K562 (cell line): ENCODE data around the gene ADARB2. TPM values are rescaled to one million over a fixed set of nuclear protein-coding genes. Genes with fewer than 3 reads are reported as not detected.

Experiments used
- ATAC-seq: fragments of 200-7000 bp; cut with Tn5 transposase; 3 replicates; pipeline ENCODE4 v1.9.1; 2020; ENCODE audit warnings: moderate library complexity
- BruUV-seq: library from RNA; stranded (reverse); fragments of 400-500 nt; replicated peaks from 2 replicates; lab custom pipeline; 2021; lab: Mats Ljungman, UMichigan
- CTCF ChIA-PET: fragments of 300-600 bp; formaldehyde crosslinking; extraction: SDS; loops from one replicate; lab custom pipeline; 2021; ENCODE audit warnings: low intra/inter-chr PET ratio; lab: Yijun Ruan, JAX
- POLR2A ChIA-PET: fragments of 300-600, 350-650 bp; sonication (Branson Sonifier 250); formaldehyde crosslinking; extraction: SDS; loops from one replicate; lab custom pipeline; 2021; ENCODE audit warnings: antibody characterized with exemption, inconsistent platforms; lab: Yijun Ruan, JAX
- DNase-seq, 4 experiments: peaks; one replicate each; pipeline versions ENCODE4 v3.0.0 to v3.0.0-alpha.2; 2011 to 2018; ENCODE audit warnings: low spot score in 3 of 4, mixed read lengths in 3 of 4; ENCODE audit errors: extremely low read depth in 1 of 4
- FAIRE-seq: peaks from 2 replicates; lab custom pipeline; 2011; peaks lifted over from hg19 to GRCh38; lab: Jason Lieb, UNC
- H2AFZ ChIP-seq: 2 replicates; pipeline ENCODE4 v1.6.0; 2011; ENCODE audit warnings: low read depth, low read length, control low read depth, inconsistent platforms
- H3K27ac ChIP-seq: fragments of 200-600 bp; 3 replicates; pipeline ENCODE4 v1.8.0; 2011; ENCODE audit warnings: low read depth, mild to moderate bottlenecking, control low read depth, inconsistent platforms, low read length, moderate library complexity, mixed read lengths; ENCODE audit errors: extremely low read depth
- H3K27me3 ChIP-seq, 2 experiments: fragments of 300-600 bp in 1 of 2; 2 replicates in 1 of 2; 3 replicates in 1 of 2; pipeline versions ENCODE4 v1.6.0 to v1.8.0; 2011; ENCODE audit warnings: inconsistent platforms in 2 of 2, low read length in 2 of 2, mild to moderate bottlenecking in 1 of 2, mixed read lengths in 1 of 2, moderate library complexity in 1 of 2; ENCODE audit not compliant: control insufficient read depth in 2 of 2, insufficient read depth in 2 of 2
- H3K36me3 ChIP-seq: fragments of 300-600 bp; 3 replicates; pipeline ENCODE4 v1.8.0; 2011; ENCODE audit warnings: mild to moderate bottlenecking, low read length, inconsistent platforms; ENCODE audit not compliant: control insufficient read depth, insufficient read depth
- H3K4me1 ChIP-seq, 2 experiments: fragments of 200-600 bp in 1 of 2; replicated peaks in 1 of 2; 2 replicates in 1 of 2; 3 replicates in 1 of 2; pipeline versions ENCODE4 v1.5.1 to v1.8.0; 2011; ENCODE audit warnings: inconsistent platforms in 2 of 2, low read length in 2 of 2, mild to moderate bottlenecking in 1 of 2, mixed read lengths in 1 of 2, moderate library complexity in 1 of 2; ENCODE audit not compliant: control insufficient read depth in 2 of 2, insufficient read depth in 2 of 2
- H3K4me2 ChIP-seq: 2 replicates; pipeline ENCODE4 v1.6.1; 2011; ENCODE audit warnings: low read length, control low read depth, inconsistent platforms, mixed read lengths; ENCODE audit not compliant: insufficient read depth
- H3K4me3 ChIP-seq: fragments of 200-600 bp; sonication (generic), shearing (Covaris generic); 2 replicates; pipeline ENCODE4 v1.5.1; 2016; ENCODE audit warnings: control low read depth, inconsistent platforms
- H3K79me2 ChIP-seq: fragments of 200-600 bp; 3 replicates; pipeline ENCODE4 v1.8.0; 2011; ENCODE audit warnings: low read length, inconsistent platforms; ENCODE audit not compliant: control insufficient read depth, insufficient read depth
- H3K9ac ChIP-seq, 2 experiments: 2 replicates each; pipeline versions ENCODE4 v1.6.0 to v1.6.1; 2011; ENCODE audit warnings: low read depth in 2 of 2, low read length in 2 of 2, control low read depth in 1 of 2, inconsistent platforms in 1 of 2, mild to moderate bottlenecking in 1 of 2, mixed read lengths in 1 of 2; ENCODE audit not compliant: insufficient read depth in 1 of 2
- H3K9me1 ChIP-seq: one replicate; pipeline ENCODE4 v1.6.0; 2011; ENCODE audit warnings: inconsistent platforms, mild to moderate bottlenecking, low read length, moderate library complexity; ENCODE audit not compliant: control insufficient read depth, insufficient read depth
- H3K9me3 ChIP-seq: replicated peaks from 2 replicates; pipeline ENCODE4 v1.5.1; 2011; ENCODE audit warnings: low read depth, low read length, inconsistent platforms; ENCODE audit not compliant: control insufficient read depth, insufficient read depth
- H4K20me1 ChIP-seq: replicated peaks from 2 replicates; pipeline ENCODE4 v1.6.1; 2011; ENCODE audit warnings: low read length, inconsistent platforms, mixed read lengths; ENCODE audit not compliant: control insufficient read depth, insufficient read depth
- ASH1L ChIP-seq: fragments of 450-650 bp; IDR thresholded peaks from 2 replicates; pipeline ENCODE4 v1.6.1; 2018; ENCODE audit warnings: borderline replicate concordance, mild to moderate bottlenecking, low read depth; ENCODE audit not compliant: partially characterized antibody
- ELF1 ChIP-seq: fragments of 200-800 bp; sonication (Bioruptor generic); IDR thresholded peaks from 2 replicates; pipeline ENCODE4 v1.6.1; 2016; ENCODE audit warnings: missing genetic modification characterization, missing compliant biosample characterization
- MCM5 ChIP-seq: fragments of 450-650 bp; IDR thresholded peaks from 2 replicates; pipeline ENCODE4 v1.6.1; 2016; ENCODE audit warnings: low read depth
- MYBL2 ChIP-seq, 2 experiments: fragments of 450-650 bp in 1 of 2; sonication (generic) in 1 of 2; formaldehyde crosslinking in 1 of 2; IDR thresholded peaks; 2 replicates each; pipeline versions ENCODE4 v1.6.1 to v1.8.1; 2017 to 2022; ENCODE audit warnings: borderline replicate concordance in 1 of 2, inconsistent platforms in 1 of 2, low read depth in 1 of 2, mild to moderate bottlenecking in 1 of 2, missing genetic modification reagents in 1 of 2, moderate library complexity in 1 of 2
- ZNF586 ChIP-seq: fragments of 450-650 bp; formaldehyde crosslinking; conservative IDR thresholded peaks from 2 replicates; pipeline ENCODE4 v1.4.0; 2020; ENCODE audit warnings: mild to moderate bottlenecking, moderate library complexity
- WGBS: fragments of 100-300 bp; shearing (Covaris generic); methylation state at CpG from one replicate; pipeline ENCODE4 v1.1.6; 2016; ENCODE audit warnings: low coverage, mixed read lengths; ENCODE audit not compliant: insufficient coverage; ENCODE audit errors: missing lambda C conversion rate; 5-methylcytosine and 5-hydroxymethylcytosine counted together
- in situ Hi-C: fragments of 300-500 bp; cut with MboI; formaldehyde crosslinking; loops from 4 replicates; pipeline ENCODE4 v1.15.0; 2018; ENCODE audit warnings: inconsistent platforms, mixed read lengths
- intact Hi-C: fragments of 100-400 bp; cut with micrococcal nuclease; formaldehyde crosslinking; loops from 2 replicates; pipeline ENCODE4 v1.14.2; 2022
- polyA plus RNA-seq, 8 experiments: library from polyadenylated mRNA; depleted of rRNA in 4 of 8; stranded (reverse) in 5 of 8; unstranded in 3 of 8; fragments of >200 nt; fragmentation: Nextera tagmentation in 2 of 8; fragmentation: Illumina TruSeq in 1 of 8; extraction: Ambion mirVana in 2 of 8; extraction: Trizol in 1 of 8; gene quantifications; 2 replicates each; pipeline versions ENCODE4 v1.2.1 to v1.2.3, GENCODE V29; 2011 to 2014; ENCODE audit warnings: inconsistent platforms in 1 of 8, missing spikeins in 1 of 8
- total RNA-seq, 7 experiments: library from RNA; depleted of rRNA in 6 of 7; stranded (reverse); fragments of >200 nt in 6 of 7; fragmentation: Illumina TruSeq in 2 of 7; extraction: Trizol in 2 of 7; gene quantifications; 2 replicates each; pipeline versions ENCODE4 v1.2.1 to v1.2.3, GENCODE V29; 2011 to 2021; ENCODE audit warnings: low replicate concordance in 1 of 7
- TF ChIP-seq, protein P1 (sequence below), 3 experiments: IDR thresholded peaks in 2 of 3; conservative IDR thresholded peaks in 1 of 3; 2 replicates each; pipeline ENCODE4 v1.5.1; 2011 to 2012; ENCODE audit warnings: low read length in 3 of 3, mild to moderate bottlenecking in 3 of 3, control low read depth in 2 of 3, improper control_type of control experiment in 1 of 3, inconsistent platforms in 1 of 3, low read depth in 1 of 3, mixed read lengths in 1 of 3, moderate library complexity in 1 of 3; ENCODE audit not compliant: insufficient read depth in 2 of 3
- TF ChIP-seq, protein P2 (sequence below): fragments of 450-650 bp; IDR thresholded peaks from 2 replicates; pipeline ENCODE4 v1.6.1; 2017; ENCODE audit warnings: antibody characterized with exemption, mild to moderate bottlenecking

The ADARB2 gene
- total and polyA plus RNA-seq, 9 of the 15 experiments (the other 6 are each of a cell fraction or from before 2014, with no cell fraction given) = not detected

GRCh38 chr10:1559761-1560160 lies 177.6 kb downstream of the ADARB2 start:
- ATAC-seq = no peak
- Histone ChIP-seq H3K4me1 (no peaks in the 10 kb centered on the region), H3K27me3 (peaks cover 3 to 44% of the 10 kb centered on the region in 2 experiments; a peak in 3 of 5 replicates), H3K4me3 (no peak overlapping the region), H3K9me3 (no peaks in the 10 kb centered on the region), H4K20me1 (peaks cover 4% of the 10 kb centered on the region; the same call in 1 of the 2 replicates), H3K27ac (no peak overlapping the region), H3K36me3 (no peaks in the 10 kb centered on the region), H3K9me1 (no peaks in the 10 kb centered on the region), H3K9ac (no peak overlapping the region), H3K79me2 (no peaks in the 10 kb centered on the region), H2AFZ (no peak overlapping the region), H3K4me2 (no peak overlapping the region)
- no peak for FAIRE-seq
- ChIA-PET POLR2A (no interaction called here), CTCF (no interaction called here)
- intact Hi-C loops (no loop called here), in situ Hi-C loops (no loop called here)
- TF ChIP-seq MYBL2 (IDR thresholded peaks at IDR 0.05; ENCODE audit: low read depth) (no peak), MYBL2 (CRISPR knock-in tag; IDR thresholded peaks at IDR 0.05; ENCODE audit: borderline replicate concordance) (no peak), ZNF586 (CRISPR knock-in tag) (no peak), ASH1L (no peak), MCM5 (no peak), ELF1 (tag) (no peak)
- TF ChIP-seq, protein P1, sequence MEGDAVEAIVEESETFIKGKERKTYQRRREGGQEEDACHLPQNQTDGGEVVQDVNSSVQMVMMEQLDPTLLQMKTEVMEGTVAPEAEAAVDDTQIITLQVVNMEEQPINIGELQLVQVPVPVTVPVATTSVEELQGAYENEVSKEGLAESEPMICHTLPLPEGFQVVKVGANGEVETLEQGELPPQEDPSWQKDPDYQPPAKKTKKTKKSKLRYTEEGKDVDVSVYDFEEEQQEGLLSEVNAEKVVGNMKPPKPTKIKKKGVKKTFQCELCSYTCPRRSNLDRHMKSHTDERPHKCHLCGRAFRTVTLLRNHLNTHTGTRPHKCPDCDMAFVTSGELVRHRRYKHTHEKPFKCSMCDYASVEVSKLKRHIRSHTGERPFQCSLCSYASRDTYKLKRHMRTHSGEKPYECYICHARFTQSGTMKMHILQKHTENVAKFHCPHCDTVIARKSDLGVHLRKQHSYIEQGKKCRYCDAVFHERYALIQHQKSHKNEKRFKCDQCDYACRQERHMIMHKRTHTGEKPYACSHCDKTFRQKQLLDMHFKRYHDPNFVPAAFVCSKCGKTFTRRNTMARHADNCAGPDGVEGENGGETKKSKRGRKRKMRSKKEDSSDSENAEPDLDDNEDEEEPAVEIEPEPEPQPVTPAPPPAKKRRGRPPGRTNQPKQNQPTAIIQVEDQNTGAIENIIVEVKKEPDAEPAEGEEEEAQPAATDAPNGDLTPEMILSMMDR (IDR thresholded peaks at IDR 0.05 in 2 of 3, conservative IDR thresholded peaks at IDR 0.05 in 1 of 3; ENCODE audit: insufficient read depth in 2 of 3, low read depth in 1 of 3, low read length in 3 of 3) = no peak
- TF ChIP-seq, protein P2, sequence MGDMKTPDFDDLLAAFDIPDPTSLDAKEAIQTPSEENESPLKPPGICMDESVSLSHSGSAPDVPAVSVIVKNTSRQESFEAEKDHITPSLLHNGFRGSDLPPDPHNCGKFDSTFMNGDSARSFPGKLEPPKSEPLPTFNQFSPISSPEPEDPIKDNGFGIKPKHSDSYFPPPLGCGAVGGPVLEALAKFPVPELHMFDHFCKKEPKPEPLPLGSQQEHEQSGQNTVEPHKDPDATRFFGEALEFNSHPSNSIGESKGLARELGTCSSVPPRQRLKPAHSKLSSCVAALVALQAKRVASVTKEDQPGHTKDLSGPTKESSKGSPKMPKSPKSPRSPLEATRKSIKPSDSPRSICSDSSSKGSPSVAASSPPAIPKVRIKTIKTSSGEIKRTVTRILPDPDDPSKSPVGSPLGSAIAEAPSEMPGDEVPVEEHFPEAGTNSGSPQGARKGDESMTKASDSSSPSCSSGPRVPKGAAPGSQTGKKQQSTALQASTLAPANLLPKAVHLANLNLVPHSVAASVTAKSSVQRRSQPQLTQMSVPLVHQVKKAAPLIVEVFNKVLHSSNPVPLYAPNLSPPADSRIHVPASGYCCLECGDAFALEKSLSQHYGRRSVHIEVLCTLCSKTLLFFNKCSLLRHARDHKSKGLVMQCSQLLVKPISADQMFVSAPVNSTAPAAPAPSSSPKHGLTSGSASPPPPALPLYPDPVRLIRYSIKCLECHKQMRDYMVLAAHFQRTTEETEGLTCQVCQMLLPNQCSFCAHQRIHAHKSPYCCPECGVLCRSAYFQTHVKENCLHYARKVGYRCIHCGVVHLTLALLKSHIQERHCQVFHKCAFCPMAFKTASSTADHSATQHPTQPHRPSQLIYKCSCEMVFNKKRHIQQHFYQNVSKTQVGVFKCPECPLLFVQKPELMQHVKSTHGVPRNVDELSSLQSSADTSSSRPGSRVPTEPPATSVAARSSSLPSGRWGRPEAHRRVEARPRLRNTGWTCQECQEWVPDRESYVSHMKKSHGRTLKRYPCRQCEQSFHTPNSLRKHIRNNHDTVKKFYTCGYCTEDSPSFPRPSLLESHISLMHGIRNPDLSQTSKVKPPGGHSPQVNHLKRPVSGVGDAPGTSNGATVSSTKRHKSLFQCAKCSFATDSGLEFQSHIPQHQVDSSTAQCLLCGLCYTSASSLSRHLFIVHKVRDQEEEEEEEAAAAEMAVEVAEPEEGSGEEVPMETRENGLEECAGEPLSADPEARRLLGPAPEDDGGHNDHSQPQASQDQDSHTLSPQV = no peak
- WGBS = 2% methylated on average over 11 of the region's 11 CpGs
- no peak for DNase-seq
- BruUV-seq = no TSS peak
